Peyer's patch (tissue), 4 donors: Measurements from ENCODE around the gene CTRB2.

ENCODE experiments used
- POLR2A ChIP-seq, 2 donors: fragments of 450-650 bp; IDR thresholded peaks; one replicate each; pipeline ENCODE4 v1.5.1; 2017; ENCODE audit warnings: antibody characterized with exemption in 2 of 2, mild to moderate bottlenecking in 2 of 2, moderate library complexity in 2 of 2
- TF ChIP-seq, protein P1 (sequence below), 6 experiments: fragments of 450-650 bp in 4 of 6; fragments of 200-600 bp in 2 of 6; sonication (generic) in 1 of 6; IDR thresholded peaks; one replicate each; pipeline ENCODE4 v1.5.1; 2017 to 2019; ENCODE audit warnings: antibody characterized with exemption in 6 of 6, mild to moderate bottlenecking in 3 of 6, moderate library complexity in 1 of 6

DNA sequence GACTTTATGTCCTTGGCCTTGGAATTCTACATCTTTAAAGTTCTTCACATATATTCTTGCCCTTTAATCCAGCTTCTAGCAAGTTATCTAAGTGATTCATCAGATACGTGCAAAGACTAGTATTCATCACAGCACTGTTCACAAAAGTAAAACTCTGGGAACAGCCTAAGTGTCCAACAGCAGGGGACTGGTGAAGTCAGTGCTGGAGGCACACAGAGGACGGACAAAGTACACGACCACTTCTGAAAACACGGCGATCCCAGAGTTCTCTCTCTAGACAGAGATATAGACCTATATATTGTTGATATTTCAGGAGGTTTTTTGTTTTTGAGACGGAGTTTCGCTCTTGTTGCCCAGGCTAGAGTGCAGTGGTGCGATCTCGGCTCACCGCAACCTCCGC lies 24.6 kb upstream of the CTRB2 start:
- TF ChIP-seq, protein P1, sequence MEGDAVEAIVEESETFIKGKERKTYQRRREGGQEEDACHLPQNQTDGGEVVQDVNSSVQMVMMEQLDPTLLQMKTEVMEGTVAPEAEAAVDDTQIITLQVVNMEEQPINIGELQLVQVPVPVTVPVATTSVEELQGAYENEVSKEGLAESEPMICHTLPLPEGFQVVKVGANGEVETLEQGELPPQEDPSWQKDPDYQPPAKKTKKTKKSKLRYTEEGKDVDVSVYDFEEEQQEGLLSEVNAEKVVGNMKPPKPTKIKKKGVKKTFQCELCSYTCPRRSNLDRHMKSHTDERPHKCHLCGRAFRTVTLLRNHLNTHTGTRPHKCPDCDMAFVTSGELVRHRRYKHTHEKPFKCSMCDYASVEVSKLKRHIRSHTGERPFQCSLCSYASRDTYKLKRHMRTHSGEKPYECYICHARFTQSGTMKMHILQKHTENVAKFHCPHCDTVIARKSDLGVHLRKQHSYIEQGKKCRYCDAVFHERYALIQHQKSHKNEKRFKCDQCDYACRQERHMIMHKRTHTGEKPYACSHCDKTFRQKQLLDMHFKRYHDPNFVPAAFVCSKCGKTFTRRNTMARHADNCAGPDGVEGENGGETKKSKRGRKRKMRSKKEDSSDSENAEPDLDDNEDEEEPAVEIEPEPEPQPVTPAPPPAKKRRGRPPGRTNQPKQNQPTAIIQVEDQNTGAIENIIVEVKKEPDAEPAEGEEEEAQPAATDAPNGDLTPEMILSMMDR (IDR thresholded peaks at IDR 0.05) = no peak
- TF ChIP-seq POLR2A (IDR thresholded peaks at IDR 0.05) = no peak
